Measurements from ENCODE around the gene CD300LG.

Gene CD300LG

GRCh38 chr17:43897831-43898230, 50.9 kb downstream of the CD300LG start:
- TF ChIP-seq CTCF (IDR thresholded peaks at IDR 0.05; ENCODE audit: low read depth, low read length, poor library complexity, severe bottlenecking), result no peak
- no peak for TF ChIP-seq EZH2phosphoT487 (IDR thresholded peaks at IDR 0.05; ENCODE audit: borderline replicate concordance, low read length)
- H3K4me3 ChIP-seq (ENCODE audit: low read length), result no peak overlapping the region
- no peaks in the 10 kb centered on the region for H3K9me3 ChIP-seq (ENCODE audit: control insufficient read depth, insufficient read depth, low read length)
- H3K4me2 ChIP-seq (ENCODE audit: low read length), result no peak overlapping the region
- H3K36me3 ChIP-seq (ENCODE audit: control insufficient read depth, low read length), result no peaks in the 10 kb centered on the region
- H3K27me3 ChIP-seq (ENCODE audit: control insufficient read depth, low read length), result peaks cover 38% of the 10 kb centered on the region
- H4K20me1 ChIP-seq (ENCODE audit: control insufficient read depth, insufficient read depth, low read depth, low read length), result no peaks in the 10 kb centered on the region
- no peaks in the 10 kb centered on the region for H3F3A ChIP-seq (ENCODE audit: control insufficient read depth, insufficient read depth)
- no peaks in the 10 kb centered on the region for H3K9me2 ChIP-seq (replicated peaks; ENCODE audit: control insufficient read depth, low read length)
- H3K27ac ChIP-seq (ENCODE audit: low read depth, low read length), result no peak overlapping the region
- H3K4me1 ChIP-seq (ENCODE audit: control insufficient read depth, low read length), result peaks cover 8% of the 10 kb centered on the region; the same call in 1 of the 2 replicates
- no peaks in the 10 kb centered on the region for H3K79me2 ChIP-seq (ENCODE audit: control insufficient read depth, low read length)

- Histone ChIP-seq H3K79me2 (ENCODE audit: control insufficient read depth, low read length) (no peaks in the 10 kb centered on the region), H3K9me2 (replicated peaks; ENCODE audit: control insufficient read depth, low read length) (no peaks in the 10 kb centered on the region), H3K4me2 (ENCODE audit: low read length) (no peak overlapping the region), H3K9me3 (ENCODE audit: control insufficient read depth, insufficient read depth, low read length) (no peaks in the 10 kb centered on the region), H3F3A (ENCODE audit: control insufficient read depth, insufficient read depth) (no peaks in the 10 kb centered on the region), H4K20me1 (ENCODE audit: control insufficient read depth, insufficient read depth, low read depth, low read length) (no peaks in the 10 kb centered on the region), H3K27ac (ENCODE audit: low read depth, low read length) (no peak overlapping the region), H3K36me3 (ENCODE audit: control insufficient read depth, low read length) (no peaks in the 10 kb centered on the region), H3K4me3 (ENCODE audit: low read length) (no peak overlapping the region), H3K27me3 (ENCODE audit: control insufficient read depth, low read length) (peaks cover 38% of the 10 kb centered on the region), H3K4me1 (ENCODE audit: control insufficient read depth, low read length) (peaks cover 8% of the 10 kb centered on the region; the same call in 1 of the 2 replicates)
- TF ChIP-seq EZH2phosphoT487 (IDR thresholded peaks at IDR 0.05; ENCODE audit: borderline replicate concordance, low read length) (no peak), CTCF (IDR thresholded peaks at IDR 0.05; ENCODE audit: low read depth, low read length, poor library complexity, severe bottlenecking) (no peak)
These were observed 51.5 kb downstream of the CD300LG start for GRCh38 chr17:43898446-43898845.

- no peaks in the 10 kb centered on the region for H3F3A ChIP-seq (ENCODE audit: control insufficient read depth, insufficient read depth)
- peak overlapping the region; percentile 33 for H3K4me3 ChIP-seq (ENCODE audit: low read length)
- H3K36me3 ChIP-seq (ENCODE audit: control insufficient read depth, low read length), result no peaks in the 10 kb centered on the region
- H4K20me1 ChIP-seq (ENCODE audit: control insufficient read depth, insufficient read depth, low read depth, low read length), result no peaks in the 10 kb centered on the region
- H3K27me3 ChIP-seq (ENCODE audit: control insufficient read depth, low read length), result peaks cover 48% of the 10 kb centered on the region
- H3K4me1 ChIP-seq (ENCODE audit: control insufficient read depth, low read length), result peaks cover 8% of the 10 kb centered on the region; the same call in 1 of the 2 replicates
- H3K27ac ChIP-seq (ENCODE audit: low read depth, low read length), result no peak overlapping the region
- H3K9me2 ChIP-seq (replicated peaks; ENCODE audit: control insufficient read depth, low read length), result no peaks in the 10 kb centered on the region
- TF ChIP-seq EZH2phosphoT487 (IDR thresholded peaks at IDR 0.05; ENCODE audit: borderline replicate concordance, low read length), result no peak
- TF ChIP-seq CTCF (IDR thresholded peaks at IDR 0.05; ENCODE audit: low read depth, low read length, poor library complexity, severe bottlenecking), result no peak
- no peaks in the 10 kb centered on the region for H3K79me2 ChIP-seq (ENCODE audit: control insufficient read depth, low read length)
- no peaks in the 10 kb centered on the region for H3K9me3 ChIP-seq (ENCODE audit: control insufficient read depth, insufficient read depth, low read length)
- H3K4me2 ChIP-seq (ENCODE audit: low read length), result peak overlapping the region; percentile 64
These were observed 53.3 kb downstream of the CD300LG start for GRCh38 chr17:43900183-43900857.

Measured in DOHH2 (cell line).